H9 (cell line): ENCODE data around the gene FLRT2. TPM values are rescaled to one million over a fixed set of nuclear protein-coding genes. Genes with fewer than 3 reads are reported as not detected.

Experiments used
- DNase-seq: peaks from one replicate; pipeline ENCODE4 v3.0.0-alpha.2; 2017
- H2AFZ ChIP-seq: one replicate; pipeline ENCODE4 v1.6.1; 2013; ENCODE audit warnings: mild to moderate bottlenecking, low read length, control low read depth, moderate library complexity
- H2AK5ac ChIP-seq: 2 replicates; pipeline ENCODE4 v1.6.1; 2013; ENCODE audit warnings: low read length, control low read depth, mixed read lengths; ENCODE audit not compliant: insufficient read length
- H2BK120ac ChIP-seq: one replicate; pipeline ENCODE4 v1.6.1; 2013; ENCODE audit warnings: low read depth, mild to moderate bottlenecking, low read length, control low read depth, inconsistent platforms; ENCODE audit not compliant: poor library complexity, severe bottlenecking
- H2BK12ac ChIP-seq: 2 replicates; pipeline ENCODE4 v1.6.1; 2013; ENCODE audit warnings: low read length, control low read depth, mixed read lengths, low read depth; ENCODE audit not compliant: insufficient read length
- H2BK15ac ChIP-seq: 2 replicates; pipeline ENCODE4 v1.6.1; 2013; ENCODE audit warnings: low read depth, low read length, control low read depth
- H2BK20ac ChIP-seq: one replicate; pipeline ENCODE4 v1.6.1; 2013; ENCODE audit warnings: low read depth, mild to moderate bottlenecking, low read length, control low read depth, inconsistent platforms; ENCODE audit not compliant: poor library complexity, severe bottlenecking
- H2BK5ac ChIP-seq: 2 replicates; pipeline ENCODE4 v1.6.1; 2013; ENCODE audit warnings: low read length, control low read depth, mixed read lengths; ENCODE audit not compliant: insufficient read length
- H3K14ac ChIP-seq: 2 replicates; pipeline ENCODE4 v1.6.1; 2013; ENCODE audit warnings: low read length, control low read depth; ENCODE audit not compliant: insufficient read depth
- H3K18ac ChIP-seq: 2 replicates; pipeline ENCODE4 v1.6.1; 2013; ENCODE audit warnings: low read depth, mild to moderate bottlenecking, mixed read lengths, low read length, control low read depth; ENCODE audit not compliant: insufficient read length
- H3K23ac ChIP-seq: 2 replicates; pipeline ENCODE4 v1.6.1; 2013; ENCODE audit warnings: low read length, control low read depth, mixed read lengths, low read depth; ENCODE audit not compliant: insufficient read length
- H3K23me2 ChIP-seq: 2 replicates; pipeline ENCODE4 v1.6.1; 2013; ENCODE audit warnings: low read depth, mild to moderate bottlenecking, mixed read lengths, low read length, control low read depth; ENCODE audit not compliant: insufficient read length, poor library complexity, severe bottlenecking
- H3K27ac ChIP-seq: 2 replicates; pipeline ENCODE4 v1.5.1; 2013; ENCODE audit warnings: low read length, control low read depth, mixed read lengths, low read depth; ENCODE audit not compliant: insufficient read length
- H3K27me3 ChIP-seq: 2 replicates; pipeline ENCODE4 v1.6.1; 2013; ENCODE audit warnings: low read length, control low read depth, inconsistent platforms; ENCODE audit not compliant: insufficient read depth
- H3K4ac ChIP-seq: 2 replicates; pipeline ENCODE4 v1.6.1; 2013; ENCODE audit warnings: low read depth, mild to moderate bottlenecking, control low read depth, inconsistent platforms, low read length, moderate library complexity
- H3K4me1 ChIP-seq: 2 replicates; pipeline ENCODE4 v1.6.1; 2013; ENCODE audit warnings: low read length, control low read depth, inconsistent platforms; ENCODE audit not compliant: insufficient read depth
- H3K4me2 ChIP-seq: 2 replicates; pipeline ENCODE4 v1.6.1; 2013; ENCODE audit warnings: low read length, control low read depth, mixed read lengths; ENCODE audit not compliant: insufficient read length, insufficient read depth
- H3K56ac ChIP-seq: 2 replicates; pipeline ENCODE4 v1.6.1; 2013; ENCODE audit warnings: low read depth, mild to moderate bottlenecking, mixed read lengths, low read length, control low read depth; ENCODE audit not compliant: insufficient read length
- H3K79me1 ChIP-seq: 2 replicates; pipeline ENCODE4 v1.6.1; 2013; ENCODE audit warnings: low read depth, mild to moderate bottlenecking, moderate library complexity, low read length, control low read depth, inconsistent platforms; ENCODE audit not compliant: insufficient read depth, poor library complexity, severe bottlenecking
- H3K79me2 ChIP-seq: 2 replicates; pipeline ENCODE4 v1.6.1; 2013; ENCODE audit warnings: low read length, control low read depth, inconsistent platforms; ENCODE audit not compliant: insufficient read depth
- H3K9ac ChIP-seq: 2 replicates; pipeline ENCODE4 v1.6.1; 2013; ENCODE audit warnings: low read length, control low read depth, mixed read lengths; ENCODE audit not compliant: insufficient read length; ENCODE audit errors: extremely low read depth
- H3K9me3 ChIP-seq: one replicate; pipeline ENCODE4 v1.6.1; 2013; ENCODE audit warnings: low read depth, low read length, inconsistent platforms; ENCODE audit not compliant: control insufficient read depth
- H3T11ph ChIP-seq: one replicate; pipeline ENCODE4 v1.6.1; 2013; ENCODE audit warnings: mild to moderate bottlenecking, low read length, control low read depth, inconsistent platforms
- H4K20me1 ChIP-seq: one replicate; pipeline ENCODE4 v1.6.1; 2013; ENCODE audit not compliant: control insufficient read depth, insufficient read length, insufficient read depth
- H4K5ac ChIP-seq: 2 replicates; pipeline ENCODE4 v1.6.1; 2013; ENCODE audit warnings: low read depth, mild to moderate bottlenecking, mixed read lengths, low read length, control low read depth; ENCODE audit not compliant: insufficient read length
- H4K8ac ChIP-seq: replicated peaks from 2 replicates; pipeline ENCODE4 v1.6.1; 2013; ENCODE audit warnings: low read length, control low read depth, mixed read lengths, low read depth; ENCODE audit not compliant: insufficient read length
- H4K91ac ChIP-seq: 2 replicates; pipeline ENCODE4 v1.6.1; 2013; ENCODE audit warnings: low read depth, mild to moderate bottlenecking, moderate library complexity, mixed read lengths, low read length, control low read depth; ENCODE audit not compliant: insufficient read length
- H3K27ac Mint-ChIP-seq, 3 experiments: 2 replicates in 2 of 3; 3 replicates in 1 of 3; pipeline ENCODE4 v1.8.0; 2020 to 2021; ENCODE audit warnings: mixed read lengths in 3 of 3, mild to moderate bottlenecking in 1 of 3, moderate library complexity in 1 of 3
- H3K27me3 Mint-ChIP-seq: 2 replicates; pipeline ENCODE4 v1.8.0; 2021; ENCODE audit warnings: low read depth, mild to moderate bottlenecking, moderate library complexity, mixed read lengths
- H3K36me3 Mint-ChIP-seq, 3 experiments: 2 replicates in 2 of 3; 3 replicates in 1 of 3; pipeline ENCODE4 v1.8.0; 2020 to 2021; ENCODE audit warnings: low read depth in 3 of 3, mixed read lengths in 3 of 3; ENCODE audit not compliant: insufficient read depth in 1 of 3
- H3K4me1 Mint-ChIP-seq, 2 experiments: 2 replicates each; pipeline ENCODE4 v1.8.0; 2020; ENCODE audit warnings: mixed read lengths in 2 of 2
- H3K4me3 Mint-ChIP-seq, 2 experiments: 2 replicates in 1 of 2; 3 replicates in 1 of 2; pipeline ENCODE4 v1.8.0; 2020 to 2021; ENCODE audit warnings: mild to moderate bottlenecking in 2 of 2, mixed read lengths in 2 of 2, moderate library complexity in 1 of 2
- H3K9me3 Mint-ChIP-seq, 2 experiments: 2 replicates in 1 of 2; 3 replicates in 1 of 2; pipeline ENCODE4 v1.8.0; 2020; ENCODE audit warnings: mild to moderate bottlenecking in 2 of 2, mixed read lengths in 2 of 2, moderate library complexity in 1 of 2
- CTCF ChIP-seq: fragments of 200-600 bp; sonication (generic); conservative IDR thresholded peaks from 3 replicates; pipeline ENCODE4 v1.8.0; 2021; ENCODE audit warnings: antibody characterized with exemption, mild to moderate bottlenecking
- WGBS: extraction: QIAGEN DNeasy Blood & Tissue Kit; methylation state at CpG from one replicate; pipeline ENCODE4 v1.1.7; 2013; ENCODE audit warnings: missing lambda C conversion rate, low lambda C conversion rate, mixed read lengths; ENCODE audit not compliant: insufficient read length; ENCODE audit errors: extremely low coverage; 5-methylcytosine and 5-hydroxymethylcytosine counted together
- total RNA-seq: library from RNA; stranded (reverse); gene quantifications from 2 replicates; pipeline ENCODE4 v1.2.1, GENCODE V29; 2021

The FLRT2 gene
- total RNA-seq, 1 experiment from 2014 or later = 3.3 TPM

DNA sequence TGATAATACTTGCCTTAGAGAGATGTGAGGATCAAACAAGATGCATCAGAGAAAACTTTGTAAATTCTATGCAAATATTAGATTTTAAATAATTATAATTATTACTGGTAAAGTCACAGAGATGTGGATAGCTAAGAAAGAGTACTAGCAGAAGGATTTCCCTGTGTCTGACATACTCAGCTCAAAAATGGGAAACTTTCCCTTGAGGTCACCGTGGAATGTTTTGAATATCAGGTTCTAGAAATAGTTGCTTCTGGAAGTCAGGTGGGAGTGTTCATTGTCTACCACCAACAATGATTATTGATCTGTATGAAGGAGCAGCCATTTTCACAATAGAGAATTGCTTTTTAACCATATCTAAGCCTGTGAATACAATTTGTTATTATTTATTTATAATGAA lies 71.7 kb downstream of the FLRT2 start:
- no peak overlapping the region for H3K9ac ChIP-seq
- H3K56ac ChIP-seq = no peak overlapping the region
- H2BK120ac ChIP-seq = no peak overlapping the region
- H2AK5ac ChIP-seq = no peak overlapping the region
- H2AFZ ChIP-seq = no peak overlapping the region
- H3K4me2 ChIP-seq = no peak overlapping the region
- H3K14ac ChIP-seq = no peak overlapping the region
- no CpG with 5 or more reads among the region's 1 CpG for WGBS
- Mint-ChIP-seq H3K4me3 (no peak overlapping the region), H3K4me1 (peaks cover 5 to 10% of the 10 kb centered on the region in 2 experiments; a peak in 3 of 4 replicates), H3K36me3 (no peaks in the 10 kb centered on the region), H3K27ac (no peak overlapping the region), H3K27me3 (0 out of 2 replicates have a peak, but pooled peaks cover 2% of the 10 kb centered on the region), H3K9me3 (no peaks in the 10 kb centered on the region)
- no peaks in the 10 kb centered on the region for H3K27me3 ChIP-seq
- H4K20me1 ChIP-seq = no peaks in the 10 kb centered on the region
- H2BK15ac ChIP-seq = no peak overlapping the region
- no peaks in the 10 kb centered on the region for H3K23me2 ChIP-seq
- no peak overlapping the region for H2BK5ac ChIP-seq
- H3T11ph ChIP-seq = no peak overlapping the region
- no peak overlapping the region for H3K4ac ChIP-seq
- no peak overlapping the region for H3K18ac ChIP-seq
- no peaks in the 10 kb centered on the region for H3K9me3 ChIP-seq
- no peak overlapping the region for H3K27ac ChIP-seq
- H3K79me2 ChIP-seq = no peaks in the 10 kb centered on the region
- peaks cover 2% of the 10 kb centered on the region; the same call in 1 of the 2 replicates for H3K4me1 ChIP-seq
- no peak for TF ChIP-seq CTCF
- H4K8ac ChIP-seq = no peak overlapping the region
- no peak overlapping the region for H4K5ac ChIP-seq
- H3K23ac ChIP-seq = no peak overlapping the region
- H4K91ac ChIP-seq = no peak overlapping the region
- no peak overlapping the region for H2BK12ac ChIP-seq
- no peak overlapping the region for H2BK20ac ChIP-seq
- no peaks in the 10 kb centered on the region for H3K79me1 ChIP-seq
- DNase-seq = no peak
